ENCODE measurements around the gene UBA52. TPM values are rescaled to one million over a fixed set of nuclear protein-coding genes. Genes with fewer than 3 reads are reported as not detected.

The UBA52 gene
- total and polyA plus RNA-seq, 2 of the 13 experiments (the other 11 are each of a cell fraction or from before 2014, with no cell fraction given) = 959 to 1,782 TPM

- no peak for TF ChIP-seq HNF1A (IDR thresholded peaks at IDR 0.05; ENCODE audit: low read depth)
- TF ChIP-seq HNF1A (CRISPR knock-in tag; IDR thresholded peaks at IDR 0.05; ENCODE audit: borderline replicate concordance) = peak; percentile 89
- TF ChIP-seq IRF2 (CRISPR knock-in tag; IDR thresholded peaks at IDR 0.05) = 0 out of 2 replicates have a peak, but pooled peaks have one; percentile 39
- no peak for TF ChIP-seq LRRFIP1 (CRISPR knock-in tag; conservative IDR thresholded peaks at IDR 0.05)
- TF ChIP-seq ZNF609 (CRISPR knock-in tag; IDR thresholded peaks at IDR 0.05; ENCODE audit: borderline replicate concordance) = peak; percentile 87
- TF ChIP-seq ISL2 (CRISPR knock-in tag; IDR thresholded peaks at IDR 0.05) = peak; percentile 79
- TF ChIP-seq TBP (CRISPR knock-in tag; IDR thresholded peaks at IDR 0.05) = no peak
- TF ChIP-seq NFIB (CRISPR knock-in tag; IDR thresholded peaks at IDR 0.05; ENCODE audit: borderline replicate concordance) = no peak
- 0 out of 2 replicates have a peak, but pooled peaks have one; percentile 55 for TF ChIP-seq ZNF772 (CRISPR knock-in tag; IDR thresholded peaks at IDR 0.05)
- no peak for TF ChIP-seq SIN3B (IDR thresholded peaks at IDR 0.05; ENCODE audit: low read length)
- TF ChIP-seq CENPT (CRISPR knock-in tag; IDR thresholded peaks at IDR 0.05; ENCODE audit: low read depth) = peak; percentile 60; the same call in 1 of the 2 replicates
- no peak for TF ChIP-seq ZBTB34 (CRISPR knock-in tag; IDR thresholded peaks at IDR 0.05)
- no peak for TF ChIP-seq ZNF24 (IDR thresholded peaks at IDR 0.05)
- TF ChIP-seq ZNF333 (CRISPR knock-in tag; IDR thresholded peaks at IDR 0.05; ENCODE audit: borderline replicate concordance) = peak; percentile 62; the same call in 1 of the 2 replicates
- no peak for TF ChIP-seq KMT2A (CRISPR knock-in tag; IDR thresholded peaks at IDR 0.05)
- TF ChIP-seq HMG20A (CRISPR knock-in tag; IDR thresholded peaks at IDR 0.05; ENCODE audit: borderline replicate concordance) = peak; percentile 84; the same call in 1 of the 2 replicates
Measured at GRCh38 chr19:18610556-18611326, 39.1 kb downstream of the UBA52 start (continued).
